ENCODE results near the gene TBC1D8. TPM values are rescaled to one million over a fixed set of nuclear protein-coding genes. Genes with fewer than 3 reads are reported as not detected.

TBC1D8 gene
- total RNA-seq, 3 donors from 2014 or later (not counting 1 experiment from before 2014, with no cell fraction given), result 2.2 to 8.7 (median 5.1) TPM

DNA sequence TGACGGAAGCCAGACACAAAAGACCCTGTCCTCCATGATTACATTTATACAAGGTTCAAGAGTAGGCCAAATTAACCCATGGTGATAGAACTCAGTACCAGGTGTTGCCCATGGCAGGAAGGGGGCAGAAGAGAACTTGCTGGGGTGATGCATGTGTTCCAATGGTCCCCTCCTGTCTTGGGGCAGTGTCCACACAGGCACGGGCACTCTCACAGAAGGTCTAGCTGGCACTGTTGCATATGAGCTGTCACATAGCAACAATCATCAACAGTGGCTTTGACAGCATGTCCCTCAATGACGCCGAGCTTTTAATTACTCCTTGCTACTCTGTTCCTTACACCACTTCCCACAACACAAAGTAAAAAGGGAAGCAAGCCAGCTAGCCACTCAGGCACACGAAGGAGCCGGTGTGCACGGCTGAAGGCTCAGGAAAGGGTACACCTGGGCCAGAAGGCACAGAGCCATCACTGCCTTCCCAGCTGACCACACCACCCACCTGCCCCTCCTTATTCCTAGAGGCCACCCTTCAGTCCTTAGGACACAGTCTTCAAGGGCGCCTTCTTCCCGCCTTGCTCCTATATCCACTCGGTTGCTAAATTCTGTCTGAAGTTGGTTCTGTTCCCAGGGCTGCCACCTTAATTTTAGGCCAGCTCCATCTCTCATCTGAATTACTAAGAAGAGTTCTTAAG is 120.2 kb downstream of the TBC1D8 start:
- Mint-ChIP-seq H3K36me3 (no peaks in the 10 kb centered on the region), H3K27ac (no peak overlapping the region), H3K4me1 (no peaks in the 10 kb centered on the region), H3K9me3 (no peaks in the 10 kb centered on the region), H3K4me3 (no peak overlapping the region), H3K27me3 (ENCODE audit: low read depth in 2 of 2) (peaks cover 0 to 7% of the 10 kb centered on the region in 2 donors)
- 82% methylated on average over 10 of the region's 10 CpGs for WGBS (ENCODE audit: insufficient coverage)
- H3K4me1 ChIP-seq (ENCODE audit: control insufficient read depth, insufficient read depth, low read length), result no peaks in the 10 kb centered on the region
- DNase-seq, result no peak
- H3K36me3 ChIP-seq (ENCODE audit: control insufficient read depth, insufficient read depth, low read length), result no peaks in the 10 kb centered on the region
- TF ChIP-seq, protein P1, sequence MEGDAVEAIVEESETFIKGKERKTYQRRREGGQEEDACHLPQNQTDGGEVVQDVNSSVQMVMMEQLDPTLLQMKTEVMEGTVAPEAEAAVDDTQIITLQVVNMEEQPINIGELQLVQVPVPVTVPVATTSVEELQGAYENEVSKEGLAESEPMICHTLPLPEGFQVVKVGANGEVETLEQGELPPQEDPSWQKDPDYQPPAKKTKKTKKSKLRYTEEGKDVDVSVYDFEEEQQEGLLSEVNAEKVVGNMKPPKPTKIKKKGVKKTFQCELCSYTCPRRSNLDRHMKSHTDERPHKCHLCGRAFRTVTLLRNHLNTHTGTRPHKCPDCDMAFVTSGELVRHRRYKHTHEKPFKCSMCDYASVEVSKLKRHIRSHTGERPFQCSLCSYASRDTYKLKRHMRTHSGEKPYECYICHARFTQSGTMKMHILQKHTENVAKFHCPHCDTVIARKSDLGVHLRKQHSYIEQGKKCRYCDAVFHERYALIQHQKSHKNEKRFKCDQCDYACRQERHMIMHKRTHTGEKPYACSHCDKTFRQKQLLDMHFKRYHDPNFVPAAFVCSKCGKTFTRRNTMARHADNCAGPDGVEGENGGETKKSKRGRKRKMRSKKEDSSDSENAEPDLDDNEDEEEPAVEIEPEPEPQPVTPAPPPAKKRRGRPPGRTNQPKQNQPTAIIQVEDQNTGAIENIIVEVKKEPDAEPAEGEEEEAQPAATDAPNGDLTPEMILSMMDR (IDR thresholded peaks at IDR 0.05), result no peak
- intact Hi-C loops (cut with micrococcal nuclease), result no loop called here
- no peak for ATAC-seq
- no peak overlapping the region for H3K4me3 ChIP-seq (ENCODE audit: low read length)
- no peaks in the 10 kb centered on the region for H3K27me3 ChIP-seq (ENCODE audit: control insufficient read depth, insufficient read depth, low read length)
- no peaks in the 10 kb centered on the region for H3K9me3 ChIP-seq (ENCODE audit: control insufficient read depth, insufficient read depth, low read length)
- no peak overlapping the region for H3K27ac ChIP-seq (ENCODE audit: low read length)

DNA sequence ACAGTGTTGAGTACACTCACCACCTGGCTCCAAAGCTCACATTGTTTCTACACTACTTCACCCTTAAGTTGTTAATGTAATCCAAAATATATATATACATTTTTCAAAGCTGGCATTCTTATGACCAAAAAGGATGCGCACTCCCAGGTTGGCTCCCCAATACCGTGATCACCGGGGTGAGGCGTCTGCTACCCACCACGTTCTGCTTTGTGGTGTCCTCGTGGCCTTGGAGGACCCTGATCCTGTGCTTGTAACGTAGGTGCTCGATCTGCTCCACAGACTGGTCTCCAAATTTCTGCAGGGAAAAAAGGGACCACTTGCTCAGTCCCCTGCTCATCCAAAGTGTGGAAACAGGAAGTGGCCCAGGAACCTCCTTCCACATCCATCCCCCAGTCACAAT is 123.3 kb downstream of the TBC1D8 start:
- H3K4me1 Mint-ChIP-seq, result no peaks in the 10 kb centered on the region
- peaks cover 0 to 7% of the 10 kb centered on the region in 2 donors for H3K27me3 Mint-ChIP-seq (ENCODE audit: low read depth in 2 of 2)
- H3K9me3 ChIP-seq (ENCODE audit: control insufficient read depth, insufficient read depth, low read length), result no peaks in the 10 kb centered on the region
- H3K27ac Mint-ChIP-seq, result no peak overlapping the region
- no peaks in the 10 kb centered on the region for H3K36me3 ChIP-seq (ENCODE audit: control insufficient read depth, insufficient read depth, low read length)
- no peaks in the 10 kb centered on the region for H3K4me1 ChIP-seq (ENCODE audit: control insufficient read depth, insufficient read depth, low read length)
- H3K36me3 Mint-ChIP-seq, result no peaks in the 10 kb centered on the region
- H3K4me3 Mint-ChIP-seq, result no peak overlapping the region
- WGBS (ENCODE audit: insufficient coverage), result 95% methylated on average over 8 of the region's 8 CpGs
- DNase-seq (no peak), ATAC-seq (no peak)
- intact Hi-C loops (cut with micrococcal nuclease), result no loop called here
- no peaks in the 10 kb centered on the region for H3K27me3 ChIP-seq (ENCODE audit: control insufficient read depth, insufficient read depth, low read length)
- no peaks in the 10 kb centered on the region for H3K9me3 Mint-ChIP-seq
- H3K27ac ChIP-seq (ENCODE audit: low read length), result no peak overlapping the region
- TF ChIP-seq, protein P1 (IDR thresholded peaks at IDR 0.05), result no peak
- no peak overlapping the region for H3K4me3 ChIP-seq (ENCODE audit: low read length)

DNA sequence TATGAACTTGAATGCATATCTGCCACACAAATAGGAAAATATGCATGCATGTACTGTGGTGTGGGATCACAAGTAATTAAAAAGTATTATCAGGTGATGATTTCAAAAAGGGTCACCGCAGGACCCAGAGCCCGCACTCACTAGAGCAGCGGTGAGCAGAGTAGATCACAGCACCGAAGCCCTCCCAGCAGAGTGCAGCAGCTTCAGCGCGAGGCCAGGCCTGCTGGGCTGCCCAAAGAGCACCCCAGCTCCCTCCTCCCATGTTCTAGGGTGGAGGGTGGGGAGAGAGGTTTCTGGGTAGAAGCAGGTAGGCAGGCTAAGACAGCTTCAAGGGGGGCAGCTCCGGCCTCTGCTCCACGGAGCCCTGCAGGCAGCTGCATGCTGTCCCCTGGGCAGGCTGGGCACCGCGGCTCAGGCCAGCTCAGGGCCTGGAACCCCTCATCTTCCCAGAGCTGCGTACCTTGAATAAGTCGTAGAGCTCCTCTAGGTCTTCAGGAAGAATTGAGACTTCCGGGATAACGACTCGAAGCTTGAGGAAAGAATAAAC is 124.2 kb downstream of the TBC1D8 start:
- no peaks in the 10 kb centered on the region for H3K4me1 ChIP-seq (ENCODE audit: control insufficient read depth, insufficient read depth, low read length)
- no peak overlapping the region for H3K4me3 ChIP-seq (ENCODE audit: low read length)
- Mint-ChIP-seq H3K27ac (no peak overlapping the region), H3K36me3 (no peaks in the 10 kb centered on the region), H3K4me1 (no peaks in the 10 kb centered on the region), H3K4me3 (no peak overlapping the region), H3K9me3 (no peaks in the 10 kb centered on the region), H3K27me3 (ENCODE audit: low read depth in 2 of 2) (peaks cover 0 to 3% of the 10 kb centered on the region in 2 donors)
- TF ChIP-seq, protein P1 (IDR thresholded peaks at IDR 0.05), result no peak
- H3K27me3 ChIP-seq (ENCODE audit: control insufficient read depth, insufficient read depth, low read length), result no peaks in the 10 kb centered on the region
- WGBS (ENCODE audit: insufficient coverage), result 97% methylated on average over 13 of the region's 15 CpGs
- intact Hi-C loops (cut with micrococcal nuclease), result no loop called here
- H3K36me3 ChIP-seq (ENCODE audit: control insufficient read depth, insufficient read depth, low read length), result no peaks in the 10 kb centered on the region
- DNase-seq (no peak), ATAC-seq (no peak)
- H3K9me3 ChIP-seq (ENCODE audit: control insufficient read depth, insufficient read depth, low read length), result no peaks in the 10 kb centered on the region
- no peak overlapping the region for H3K27ac ChIP-seq (ENCODE audit: low read length)
